OCI-M1 (cell line): ENCODE data around the gene LBR.
"Not testable (repeated sequence)": the region's sequence is repeated elsewhere in the genome, so short reads cannot be mapped to it uniquely, and the experiment has no call there.

Experiments used
- DNase-seq: peaks from one replicate; lab custom pipeline; 2025; lab: John Stamatoyannopoulos, UW

The LBR gene

GRCh38 chr1:225427235-225428067, at the start of gene LBR:
TSS of gene LBR (minus strand) at chr1:225428038. CDS start at chr1:225424075, 3,963 bp downstream.
- DNase-seq: no peak

- no peak for DNase-seq
Measured at GRCh38 chr1:225477296-225477911, 49.6 kb upstream of the LBR start.

GRCh38 chr1:225476538-225476988, 48.7 kb upstream of the LBR start:
- DNase-seq: no peak

GRCh38 chr1:225476100-225476511, 48.3 kb upstream of the LBR start:
- DNase-seq: no peak

- peak; percentile 84 for DNase-seq
Measured at GRCh38 chr1:225474986-225475820, 47.4 kb upstream of the LBR start.

- no peak for DNase-seq
Measured at GRCh38 chr1:225474439-225474985, 46.7 kb upstream of the LBR start.

GRCh38 chr1:225473676-225474438, 46.0 kb upstream of the LBR start:
- DNase-seq: not testable (repeated sequence)

- not testable (repeated sequence) for DNase-seq
Measured at GRCh38 chr1:225473266-225473665, 45.4 kb upstream of the LBR start.

- DNase-seq: no peak
Measured at GRCh38 chr1:225471453-225472301, 43.8 kb upstream of the LBR start.

GRCh38 chr1:225471109-225471452, 43.2 kb upstream of the LBR start:
- DNase-seq: no peak

GRCh38 chr1:225470211-225471108, 42.6 kb upstream of the LBR start:
- DNase-seq: no peak

GRCh38 chr1:225469051-225469450, 41.2 kb upstream of the LBR start:
- no peak for DNase-seq

GRCh38 chr1:225468270-225469020, 40.6 kb upstream of the LBR start:
- DNase-seq: no peak

- DNase-seq: peak; percentile 72
Measured at GRCh38 chr1:225467193-225468020, 39.6 kb upstream of the LBR start.

- DNase-seq: no peak
Measured at GRCh38 chr1:225466848-225467192, 39.0 kb upstream of the LBR start.

GRCh38 chr1:225465793-225466517, 38.1 kb upstream of the LBR start:
- no peak for DNase-seq
